Endothelial cell of umbilical vein (primary cell): ENCODE results near the gene CACNB4. TPM values are rescaled to one million over a fixed set of nuclear protein-coding genes. Genes with fewer than 3 reads are reported as not detected.

Experiments used
- BruUV-seq: library from RNA; stranded (reverse); fragments of 400-500 nt; replicated peaks from 2 replicates; lab custom pipeline; 2021; lab: Mats Ljungman, UMichigan
- CTCF ChIA-PET: fragments of 300-600, 350-600 bp; sonication (Branson Sonifier 250); formaldehyde crosslinking; loops from one replicate; lab custom pipeline; 2021; ENCODE audit warnings: antibody characterized with exemption, inconsistent platforms; lab: Charles Lee
- POLR2A ChIA-PET: fragments of 300-600, 350-600 bp; sonication (Branson Sonifier 250); formaldehyde crosslinking; loops from one replicate; lab custom pipeline; 2021; ENCODE audit warnings: antibody characterized with exemption, inconsistent platforms; lab: Charles Lee
- DNase-seq: peaks from one replicate; pipeline ENCODE4 v3.0.0-alpha.2; 2011; ENCODE audit warnings: low read depth, low spot score
- FAIRE-seq: peaks from 2 replicates; lab custom pipeline; 2011; peaks lifted over from hg19 to GRCh38; lab: Jason Lieb, UNC
- H2AFZ ChIP-seq: 2 replicates; pipeline ENCODE4 v1.6.0; 2012; ENCODE audit warnings: low read depth, low read length, control low read depth, inconsistent platforms
- H3K27ac ChIP-seq: 2 replicates; pipeline ENCODE4 v1.5.1; 2011; ENCODE audit warnings: low read depth, mild to moderate bottlenecking, control low read depth, low read length, moderate library complexity; ENCODE audit not compliant: insufficient read depth
- H3K27me3 ChIP-seq, 2 experiments: 2 replicates each; pipeline versions ENCODE4 v1.6.0 to v1.6.1; 2011; ENCODE audit warnings: low read length in 2 of 2, mixed read lengths in 1 of 2; ENCODE audit not compliant: control insufficient read depth in 2 of 2, insufficient read depth in 2 of 2
- H3K36me3 ChIP-seq, 2 experiments: 2 replicates in 1 of 2; 3 replicates in 1 of 2; pipeline ENCODE4 v1.5.1; 2011; ENCODE audit warnings: low read length in 2 of 2, mild to moderate bottlenecking in 1 of 2, moderate library complexity in 1 of 2; ENCODE audit not compliant: control insufficient read depth in 2 of 2, insufficient read depth in 2 of 2; ENCODE audit errors: extremely low read depth in 1 of 2
- H3K4me1 ChIP-seq: 3 replicates; pipeline ENCODE4 v1.5.1; 2011; ENCODE audit warnings: mild to moderate bottlenecking, low read length; ENCODE audit not compliant: control insufficient read depth, insufficient read depth; ENCODE audit errors: extremely low read depth
- H3K4me2 ChIP-seq: 2 replicates; pipeline ENCODE4 v1.6.1; 2011; ENCODE audit warnings: low read length, control low read depth, mixed read lengths; ENCODE audit not compliant: insufficient read depth
- H3K4me3 ChIP-seq, 3 experiments: fragments of 200-600 bp in 1 of 3; sonication (generic), shearing (Covaris generic) in 1 of 3; replicated peaks in 1 of 3; 2 replicates each; pipeline ENCODE4 v1.5.1; 2011 to 2016; ENCODE audit warnings: control low read depth in 3 of 3, low read length in 3 of 3, mild to moderate bottlenecking in 2 of 3, inconsistent platforms in 1 of 3, low read depth in 1 of 3, moderate library complexity in 1 of 3; ENCODE audit not compliant: insufficient read depth in 1 of 3
- H3K79me2 ChIP-seq: 2 replicates; pipeline ENCODE4 v1.6.0; 2012; ENCODE audit warnings: low read length, inconsistent platforms; ENCODE audit not compliant: control insufficient read depth, insufficient read depth
- H3K9ac ChIP-seq: replicated peaks from 2 replicates; pipeline ENCODE3; 2011; ENCODE audit warnings: low read length, control low read depth; ENCODE audit not compliant: insufficient read depth; ENCODE audit errors: extremely low read depth
- H3K9me1 ChIP-seq: replicated peaks from 3 replicates; pipeline ENCODE4 v1.6.0; 2011; ENCODE audit warnings: mild to moderate bottlenecking, low read length; ENCODE audit not compliant: control insufficient read depth, insufficient read depth; ENCODE audit errors: extremely low read depth
- H3K9me3 ChIP-seq: replicated peaks from 2 replicates; pipeline ENCODE4 v1.5.1; 2012; ENCODE audit warnings: low read length, inconsistent platforms; ENCODE audit not compliant: control insufficient read depth, insufficient read depth
- H4K20me1 ChIP-seq: replicated peaks from 2 replicates; pipeline ENCODE3; 2011; ENCODE audit warnings: mild to moderate bottlenecking, low read length; ENCODE audit not compliant: control insufficient read depth, insufficient read depth; ENCODE audit errors: extremely low read depth
- CTCF ChIP-seq, 2 donors: IDR thresholded peaks; 1 replicate in 1 of 2; 2 replicates in 1 of 2; pipeline ENCODE4 v1.5.1; 2011; ENCODE audit warnings: low read length in 2 of 2, mild to moderate bottlenecking in 2 of 2, moderate library complexity in 2 of 2, control low read depth in 1 of 2, inconsistent platforms in 1 of 2, low read depth in 1 of 2; ENCODE audit not compliant: insufficient read depth in 1 of 2; ENCODE audit errors: extremely low read depth in 1 of 2
- EZH2 ChIP-seq: IDR thresholded peaks from 2 replicates; pipeline ENCODE4 v1.6.1; 2012; ENCODE audit warnings: borderline replicate concordance, low read depth, mild to moderate bottlenecking, moderate library complexity, low read length, inconsistent platforms; ENCODE audit not compliant: severe bottlenecking
- FOS ChIP-seq: IDR thresholded peaks from 2 replicates; pipeline ENCODE4 v1.6.1; 2011; ENCODE audit warnings: mild to moderate bottlenecking, low read length, moderate library complexity, borderline replicate concordance; ENCODE audit not compliant: insufficient read depth
- GATA2 ChIP-seq: IDR thresholded peaks from 2 replicates; pipeline ENCODE4 v1.7.0; 2011; ENCODE audit warnings: low read depth, mild to moderate bottlenecking, moderate library complexity, mixed read lengths, low read length; ENCODE audit not compliant: insufficient read length, insufficient read depth
- JUN ChIP-seq: IDR thresholded peaks from 2 replicates; pipeline ENCODE4 v1.6.1; 2011; ENCODE audit warnings: borderline replicate concordance, low read depth; ENCODE audit not compliant: insufficient read length, insufficient read depth
- MYC ChIP-seq: IDR thresholded peaks from one replicate; pipeline ENCODE4 v1.6.1; 2011; ENCODE audit warnings: mild to moderate bottlenecking, low read depth, low read length
- POLR2A ChIP-seq: IDR thresholded peaks from 2 replicates; pipeline ENCODE4 v1.6.1; 2012; ENCODE audit warnings: low read depth, mild to moderate bottlenecking, control low read depth, low read length
- POLR2AphosphoS5 ChIP-seq: IDR thresholded peaks from 2 replicates; pipeline ENCODE4 v1.6.1; 2012; ENCODE audit warnings: low read depth, mild to moderate bottlenecking, control low read depth, low read length, moderate library complexity; ENCODE audit not compliant: insufficient read depth
- dilution Hi-C: fragments of 300-500 bp; cut with MboI; formaldehyde crosslinking; loops from one replicate; pipeline ENCODE4 v1.15.0; 2019; ENCODE audit warnings: low sequenced_read_pairs; ENCODE audit not compliant: extremely low pct_ligation_motif_present
- intact Hi-C: fragments of 100-400 bp; cut with micrococcal nuclease; formaldehyde crosslinking; loops from one replicate; pipeline ENCODE4 v1.10.0; 2022
- polyA plus RNA-seq, 4 experiments: library from polyadenylated mRNA; depleted of rRNA in 3 of 4; stranded (reverse) in 3 of 4; unstranded in 1 of 4; fragments of >200 nt; gene quantifications; 2 replicates each; pipeline versions ENCODE4 v1.2.1 to v1.2.3, GENCODE V29; 2011 to 2012; ENCODE audit warnings: missing spikeins in 1 of 4
- total RNA-seq: library from RNA; stranded (reverse); gene quantifications from 2 replicates; pipeline ENCODE4 v1.2.3, GENCODE V29; 2021
- TF ChIP-seq, protein P1 (sequence below): IDR thresholded peaks from 2 replicates; pipeline ENCODE4 v1.6.1; 2011; ENCODE audit not compliant: insufficient read depth, insufficient read length

Gene CACNB4
- total and polyA plus RNA-seq, 2 donors (not counting 3 experiments of a cell fraction or from before 2014, with no cell fraction given) = 0.23 to 0.58 TPM

DNA sequence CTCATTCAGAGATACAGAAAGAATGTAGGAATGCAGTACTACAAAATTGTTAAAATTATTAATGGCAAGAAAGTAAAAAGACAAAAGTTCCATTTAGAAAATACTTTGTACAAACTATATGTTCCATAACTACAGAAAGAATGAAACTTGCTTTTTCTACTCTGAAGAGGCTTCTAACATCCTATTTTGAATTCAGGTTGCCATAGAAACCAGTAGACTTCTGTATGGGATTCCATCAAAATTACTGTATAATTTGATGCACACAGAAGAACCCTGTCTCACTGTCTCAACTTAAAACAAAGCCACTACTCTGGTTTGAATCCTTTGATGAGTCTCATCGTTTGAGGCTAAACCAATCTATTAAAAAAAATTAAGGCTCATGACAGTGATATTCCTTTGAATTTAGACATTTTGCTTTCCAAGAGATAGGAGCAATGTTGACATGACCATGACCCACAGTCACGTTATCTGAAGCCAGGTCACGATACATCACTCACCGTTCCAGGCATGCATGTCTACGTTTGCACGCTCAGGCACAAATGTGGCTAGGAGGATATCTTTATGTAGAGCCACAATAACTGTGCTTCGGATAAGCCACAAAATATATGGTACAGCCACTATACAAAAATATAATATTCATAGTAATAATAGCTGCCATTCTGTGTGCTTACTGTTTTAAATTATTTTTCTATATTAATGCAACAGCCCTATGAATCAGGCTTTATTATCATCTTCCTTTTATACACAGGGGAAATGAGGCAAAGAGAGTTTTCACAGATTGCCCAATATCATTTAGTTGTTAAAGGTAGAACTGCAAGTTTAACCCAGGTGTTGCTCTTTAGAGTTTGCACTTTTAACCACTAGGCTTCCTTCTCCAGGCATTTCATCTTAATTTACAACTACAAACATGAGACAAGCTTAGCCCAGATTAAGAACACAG lies 82.4 kb downstream of the CACNB4 start:
- H3K4me1 ChIP-seq = no peaks in the 10 kb centered on the region
- H2AFZ ChIP-seq = no peak overlapping the region
- no peaks in the 10 kb centered on the region for H4K20me1 ChIP-seq
- H3K27ac ChIP-seq = no peak overlapping the region
- no peak overlapping the region for H3K4me2 ChIP-seq
- no peak overlapping the region for H3K4me3 ChIP-seq
- ChIA-PET CTCF (interaction anchor here (1.2 to 5.0 kb wide), 4 partner anchors 9 to 29 kb away, joined by 4 to 32 read pairs (median 4); no protein-coding TSS in a partner anchor), POLR2A (no interaction called here)
- H3K79me2 ChIP-seq = no peaks in the 10 kb centered on the region
- no peak for TF ChIP-seq POLR2A
- TF ChIP-seq, protein P1, sequence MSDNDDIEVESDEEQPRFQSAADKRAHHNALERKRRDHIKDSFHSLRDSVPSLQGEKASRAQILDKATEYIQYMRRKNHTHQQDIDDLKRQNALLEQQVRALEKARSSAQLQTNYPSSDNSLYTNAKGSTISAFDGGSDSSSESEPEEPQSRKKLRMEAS = no peak
- no peak for TF ChIP-seq JUN
- TF ChIP-seq EZH2 = no peak
- no peak for TF ChIP-seq FOS
- TF ChIP-seq MYC = no peak
- no peak for TF ChIP-seq GATA2
- no peak for TF ChIP-seq CTCF (IDR thresholded peaks at IDR 0.05; ENCODE audit: extremely low read depth in 1 of 2, insufficient read depth in 1 of 2, low read depth in 1 of 2, low read length in 2 of 2)
- TF ChIP-seq POLR2AphosphoS5 = no peak
- intact Hi-C loops (no loop called here), dilution Hi-C loops (no loop called here)
- H3K36me3 ChIP-seq = no peaks in the 10 kb centered on the region
- no peaks in the 10 kb centered on the region for H3K9me1 ChIP-seq
- DNase-seq = no peak
- no peak overlapping the region for H3K9ac ChIP-seq
- peaks cover 11 to 12% of the 10 kb centered on the region in 2 experiments for H3K27me3 ChIP-seq
- FAIRE-seq = no peak
- no peaks in the 10 kb centered on the region for H3K9me3 ChIP-seq
- no TSS peak for BruUV-seq
